Omental fat pad (tissue), 4 donors: ENCODE results near the gene TECTB. TPM values are rescaled to one million over a fixed set of nuclear protein-coding genes. Genes with fewer than 3 reads are reported as not detected.

Source experiments
- ATAC-seq: fragments of 150-250 bp; one replicate; pipeline ENCODE4 v1.9.1; 2016; ENCODE audit warnings: mild to moderate bottlenecking, moderate library complexity; ENCODE audit not compliant: low FRiP score
- DNase-seq: peaks from one replicate; pipeline ENCODE4 v3.0.0-alpha.2; 2019; ENCODE audit warnings: low spot score
- CTCF ChIP-seq, 3 donors: fragments of 450-650 bp; IDR thresholded peaks; one replicate each; pipeline ENCODE4 v1.5.1; 2016 to 2017; ENCODE audit warnings: antibody characterized with exemption in 3 of 3, mild to moderate bottlenecking in 3 of 3, moderate library complexity in 2 of 3
- total RNA-seq, 4 donors: library from RNA; depleted of rRNA; stranded (reverse); fragments of >200 nt; gene quantifications; one replicate each; pipeline ENCODE4 v1.1.0, GENCODE V29; 2016

Gene TECTB
- total RNA-seq, 4 donors from 2014 or later = not detected

- TF ChIP-seq CTCF (IDR thresholded peaks at IDR 0.05) = no peak
- DNase-seq (no peak), ATAC-seq (no peak)
These were observed 60.0 kb downstream of the TECTB start for GRCh38 chr10:112343056-112343806.

GRCh38 chr10:112344261-112344660, 61.1 kb downstream of the TECTB start:
- ATAC-seq = no peak
- DNase-seq = no peak
- no peak for TF ChIP-seq CTCF (IDR thresholded peaks at IDR 0.05)

- ATAC-seq (no peak), DNase-seq (no peak)
- no peak for TF ChIP-seq CTCF (IDR thresholded peaks at IDR 0.05)
These were observed 62.0 kb downstream of the TECTB start for GRCh38 chr10:112345202-112345601.

GRCh38 chr10:112345743-112346142, 62.5 kb downstream of the TECTB start:
- DNase-seq (no peak), ATAC-seq (no peak)
- no peak for TF ChIP-seq CTCF (IDR thresholded peaks at IDR 0.05)

GRCh38 chr10:112346774-112347173, 63.6 kb downstream of the TECTB start:
- TF ChIP-seq CTCF (IDR thresholded peaks at IDR 0.05) = no peak
- ATAC-seq (no peak), DNase-seq (no peak)

GRCh38 chr10:112347709-112348671, 64.8 kb downstream of the TECTB start:
- no peak for TF ChIP-seq CTCF (IDR thresholded peaks at IDR 0.05)
- no peak for DNase-seq

More at GRCh38 chr10:112347709-112348671, 64.8 kb downstream of the TECTB start:
- no peak for ATAC-seq
